DND-41 (cell line): ENCODE results near the gene RPA1.

Experiments
- ATAC-seq: fragments of 200-7000 bp; cut with Tn5 transposase; 3 replicates; pipeline ENCODE4 v1.9.1; 2021; ENCODE audit warnings: low read depth; ENCODE audit not compliant: insufficient read depth
- DNase-seq: peaks from one replicate; pipeline ENCODE4 v3.0.0-alpha.2; 2020
- H2AFZ ChIP-seq: 2 replicates; pipeline ENCODE4 v1.6.0; 2012; ENCODE audit warnings: low read depth, low read length
- H3K27ac ChIP-seq: 2 replicates; pipeline ENCODE4 v1.5.1; 2012; ENCODE audit warnings: low read length, inconsistent platforms
- H3K27me3 ChIP-seq: fragments of 200-600 bp; sonication (generic); 2 replicates; pipeline ENCODE4 v1.6.0; 2012; ENCODE audit warnings: low read length, mild to moderate bottlenecking, inconsistent platforms; ENCODE audit not compliant: insufficient read depth, poor library complexity
- H3K36me3 ChIP-seq: 2 replicates; pipeline ENCODE4 v1.5.1; 2012; ENCODE audit warnings: low read length, inconsistent platforms; ENCODE audit not compliant: insufficient read depth
- H3K4me1 ChIP-seq: 2 replicates; pipeline ENCODE4 v1.5.1; 2012; ENCODE audit warnings: mild to moderate bottlenecking, low read length; ENCODE audit not compliant: insufficient read depth
- H3K4me2 ChIP-seq: 2 replicates; pipeline ENCODE4 v1.6.0; 2012; ENCODE audit warnings: mild to moderate bottlenecking, moderate library complexity, low read length, inconsistent platforms; ENCODE audit not compliant: insufficient read depth
- H3K4me3 ChIP-seq, 2 experiments: fragments of 200-600 bp in 1 of 2; shearing (Covaris generic) in 1 of 2; 2 replicates each; pipeline ENCODE4 v1.5.1; 2012 to 2016; ENCODE audit warnings: inconsistent platforms in 2 of 2, low read length in 2 of 2, mild to moderate bottlenecking in 2 of 2, low read depth in 1 of 2, moderate library complexity in 1 of 2
- H3K79me2 ChIP-seq: 2 replicates; pipeline ENCODE4 v1.6.0; 2012; ENCODE audit warnings: low read length, inconsistent platforms; ENCODE audit not compliant: insufficient read depth
- H3K9ac ChIP-seq: 2 replicates; pipeline ENCODE4 v1.6.0; 2012; ENCODE audit warnings: low read depth, mild to moderate bottlenecking, inconsistent platforms, low read length, moderate library complexity
- H3K9me3 ChIP-seq: 2 replicates; pipeline ENCODE4 v1.5.1; 2012; ENCODE audit warnings: low read length, moderate library complexity, mild to moderate bottlenecking, inconsistent platforms; ENCODE audit not compliant: insufficient read depth, severe bottlenecking
- H4K20me1 ChIP-seq: 2 replicates; pipeline ENCODE4 v1.6.0; 2012; ENCODE audit warnings: low read length; ENCODE audit not compliant: insufficient read depth
- EZH2 ChIP-seq: IDR thresholded peaks from 3 replicates; pipeline ENCODE4 v1.6.1; 2012; ENCODE audit warnings: borderline replicate concordance, low read depth, mild to moderate bottlenecking, moderate library complexity, low read length, inconsistent platforms; ENCODE audit not compliant: severe bottlenecking
- TF ChIP-seq, protein P1 (sequence below): IDR thresholded peaks from 2 replicates; pipeline ENCODE4 v1.5.1; 2012; ENCODE audit warnings: borderline replicate concordance, low read length, moderate library complexity, mild to moderate bottlenecking; ENCODE audit not compliant: poor library complexity, severe bottlenecking; ENCODE audit errors: extremely low read depth

The RPA1 gene

GRCh38 chr17:1880851-1881630 is 51.2 kb downstream of the RPA1 start:
- H3K4me1 ChIP-seq: no peaks in the 10 kb centered on the region
- no peak for TF ChIP-seq EZH2
- TF ChIP-seq, protein P1, sequence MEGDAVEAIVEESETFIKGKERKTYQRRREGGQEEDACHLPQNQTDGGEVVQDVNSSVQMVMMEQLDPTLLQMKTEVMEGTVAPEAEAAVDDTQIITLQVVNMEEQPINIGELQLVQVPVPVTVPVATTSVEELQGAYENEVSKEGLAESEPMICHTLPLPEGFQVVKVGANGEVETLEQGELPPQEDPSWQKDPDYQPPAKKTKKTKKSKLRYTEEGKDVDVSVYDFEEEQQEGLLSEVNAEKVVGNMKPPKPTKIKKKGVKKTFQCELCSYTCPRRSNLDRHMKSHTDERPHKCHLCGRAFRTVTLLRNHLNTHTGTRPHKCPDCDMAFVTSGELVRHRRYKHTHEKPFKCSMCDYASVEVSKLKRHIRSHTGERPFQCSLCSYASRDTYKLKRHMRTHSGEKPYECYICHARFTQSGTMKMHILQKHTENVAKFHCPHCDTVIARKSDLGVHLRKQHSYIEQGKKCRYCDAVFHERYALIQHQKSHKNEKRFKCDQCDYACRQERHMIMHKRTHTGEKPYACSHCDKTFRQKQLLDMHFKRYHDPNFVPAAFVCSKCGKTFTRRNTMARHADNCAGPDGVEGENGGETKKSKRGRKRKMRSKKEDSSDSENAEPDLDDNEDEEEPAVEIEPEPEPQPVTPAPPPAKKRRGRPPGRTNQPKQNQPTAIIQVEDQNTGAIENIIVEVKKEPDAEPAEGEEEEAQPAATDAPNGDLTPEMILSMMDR: no peak
- H3K79me2 ChIP-seq: no peaks in the 10 kb centered on the region
- H3K27ac ChIP-seq: no peak overlapping the region
- H2AFZ ChIP-seq: no peak overlapping the region
- H3K27me3 ChIP-seq: no peaks in the 10 kb centered on the region
- H4K20me1 ChIP-seq: no peaks in the 10 kb centered on the region
- H3K4me3 ChIP-seq: no peak overlapping the region
- DNase-seq: no peak
- no peak overlapping the region for H3K4me2 ChIP-seq
- peaks cover 97% of the 10 kb centered on the region for H3K36me3 ChIP-seq
- H3K9ac ChIP-seq: no peak overlapping the region
- no peak for ATAC-seq
- H3K9me3 ChIP-seq: no peaks in the 10 kb centered on the region

- TF ChIP-seq, protein P1: peak; percentile 61
- no peak for TF ChIP-seq EZH2
- DNase-seq (peak; percentile 27), ATAC-seq (0 out of 3 replicates have a peak, but pooled peaks have one; percentile 35)
- Histone ChIP-seq H3K4me3 (no peak overlapping the region), H3K4me1 (no peaks in the 10 kb centered on the region), H2AFZ (no peak overlapping the region), H3K36me3 (peaks cover 97% of the 10 kb centered on the region), H3K27me3 (no peaks in the 10 kb centered on the region), H3K9me3 (no peaks in the 10 kb centered on the region), H3K27ac (no peak overlapping the region), H3K9ac (no peak overlapping the region), H3K79me2 (no peaks in the 10 kb centered on the region), H4K20me1 (no peaks in the 10 kb centered on the region), H3K4me2 (no peak overlapping the region)
These were observed 53.0 kb downstream of the RPA1 start for GRCh38 chr17:1882836-1883235.

GRCh38 chr17:1883536-1883935 is 53.7 kb downstream of the RPA1 start:
- Histone ChIP-seq H3K9ac (no peak overlapping the region), H3K9me3 (no peaks in the 10 kb centered on the region), H4K20me1 (no peaks in the 10 kb centered on the region), H3K4me2 (no peak overlapping the region), H3K4me1 (no peaks in the 10 kb centered on the region), H3K79me2 (no peaks in the 10 kb centered on the region), H3K4me3 (no peak overlapping the region), H3K27ac (no peak overlapping the region), H3K27me3 (no peaks in the 10 kb centered on the region), H3K36me3 (peaks cover 97% of the 10 kb centered on the region), H2AFZ (no peak overlapping the region)
- DNase-seq: no peak
- TF ChIP-seq, protein P1: no peak
- no peak for TF ChIP-seq EZH2
- no peak for ATAC-seq
